ENCODE results near the gene GFOD2.

GFOD2 gene

DNA sequence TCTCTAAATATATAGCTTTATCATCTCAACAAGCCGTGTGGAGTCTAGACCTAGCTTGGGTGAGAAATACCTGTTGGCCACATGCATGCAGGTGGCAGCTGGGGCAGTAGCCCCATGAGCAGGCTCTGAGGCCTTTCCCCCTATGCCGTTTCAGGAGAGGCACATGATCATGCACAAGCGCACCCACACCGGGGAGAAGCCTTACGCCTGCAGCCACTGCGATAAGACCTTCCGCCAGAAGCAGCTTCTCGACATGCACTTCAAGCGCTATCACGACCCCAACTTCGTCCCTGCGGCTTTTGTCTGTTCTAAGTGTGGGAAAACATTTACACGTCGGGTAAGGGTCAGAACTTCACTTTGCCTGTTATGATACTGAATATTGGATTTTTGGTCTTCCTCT lies 90.9 kb downstream of the GFOD2 start:
- no peak for FAIRE-seq

Measured in endometrium (tissue), 2 donors.